ENCODE data around the gene CAPN10.
"Not testable (repeated sequence)": the region's sequence is repeated elsewhere in the genome, so short reads cannot be mapped to it uniquely, and the experiment has no call there.

CAPN10 gene

GRCh38 chr2:240586198-240586918, at the start of gene CAPN10:
CAPN10 (plus strand) TSS chr2:240586734; CDS start chr2:240586912, 178 bp downstream.
- DNase-seq = peak; percentile 86 to 100 (median 97)

- no peak for DNase-seq
Measured at GRCh38 chr2:240538031-240538780, 48.3 kb upstream of the CAPN10 start.

- DNase-seq = not testable (repeated sequence)
Measured at GRCh38 chr2:240539101-240539500, 47.4 kb upstream of the CAPN10 start.

- no peak for DNase-seq
Measured at GRCh38 chr2:240539906-240540305, 46.6 kb upstream of the CAPN10 start.

- no peak for DNase-seq
Measured at GRCh38 chr2:240551288-240551687, 35.2 kb upstream of the CAPN10 start.

- no peak for DNase-seq
Measured at GRCh38 chr2:240551811-240552210, 34.7 kb upstream of the CAPN10 start.

- no peak for DNase-seq
Measured at GRCh38 chr2:240553956-240554480, 32.5 kb upstream of the CAPN10 start.

- DNase-seq = no peak
Measured at GRCh38 chr2:240554767-240555493, 31.6 kb upstream of the CAPN10 start.

GRCh38 chr2:240555541-240556250, 30.8 kb upstream of the CAPN10 start:
- no peak for DNase-seq

GRCh38 chr2:240556553-240557100, 29.9 kb upstream of the CAPN10 start:
- peak in 2 of 56 donors; percentile 28 to 37 for DNase-seq

- DNase-seq = no peak
Measured at GRCh38 chr2:240557101-240557751, 29.3 kb upstream of the CAPN10 start.

GRCh38 chr2:240557808-240558207, 28.7 kb upstream of the CAPN10 start, which contains the start of gene ANKMY1:
ANKMY1 (minus strand) TSS chr2:240557988; CDS start chr2:240557335, 653 bp downstream.
- DNase-seq = peak in 18 of 56 donors; percentile 18 to 68 (median 53)

GRCh38 chr2:240558236-240558761, 28.2 kb upstream of the CAPN10 start:
- no peak for DNase-seq

- DNase-seq = no peak
Measured at GRCh38 chr2:240559286-240559685, 27.2 kb upstream of the CAPN10 start.

- DNase-seq = peak in 54 of 56 donors; percentile 48 to 95 (median 82)
Measured at GRCh38 chr2:240560084-240560479, 26.5 kb upstream of the CAPN10 start, which contains the start of gene DUSP28. DUSP28 (plus strand) TSS chr2:240560357; CDS start chr2:240560685, 328 bp downstream.

GRCh38 chr2:240560480-240561324, 25.8 kb upstream of the CAPN10 start:
- DNase-seq = peak; percentile 54 to 100 (median 97)

- no peak for DNase-seq
Measured at GRCh38 chr2:240561325-240561971, 25.1 kb upstream of the CAPN10 start.

GRCh38 chr2:240563231-240563630, 23.3 kb upstream of the CAPN10 start:
- not testable (repeated sequence) for DNase-seq

Data from amygdala (tissue), 56 donors.